ENCODE measurements around the gene WNT2. TPM values are rescaled to one million over a fixed set of nuclear protein-coding genes. Genes with fewer than 3 reads are reported as not detected.

The WNT2 gene
- total RNA-seq (1 to 10 TPM in 1 of 10 donors, under 1 TPM in 6, not detected in 3; 0.08 to 1.4 (median 0.17) TPM), polyA plus RNA-seq (under 1 TPM; 0.07 to 0.09 TPM)
- long read RNA-seq, donor 1, result 0 reads
- long read RNA-seq, donor 2, result 0 reads
- long read RNA-seq, donor 3, result 0 reads

- intact Hi-C loops (cut with DNase I), result no loop called here
Observed at GRCh38 chr7:117322741-117323304, at the start of gene WNT2. WNT2 (minus strand) TSS chr7:117323058; CDS start chr7:117322989, 69 bp downstream.

GRCh38 chr7:117372073-117372472 lies 49.2 kb upstream of the WNT2 start:
- intact Hi-C loops (cut with DNase I), result no loop called here
- Histone ChIP-seq H3K4me3 (no peak overlapping the region), H3K36me3 (no peaks in the 10 kb centered on the region), H3K4me1 (no peaks in the 10 kb centered on the region), H3K9me3 (no peaks in the 10 kb centered on the region), H3K27ac (no peak overlapping the region), H3K27me3 (peaks cover 0 to 4% (median 2%) of the 10 kb centered on the region in 7 donors)
- no peak for TF ChIP-seq CTCF (IDR thresholded peaks at IDR 0.05)
- no peak for ATAC-seq
- DNase-seq, result no peak
- 91 to 94% methylated on average over 1 of the region's 1 CpG for WGBS, 2 donors

More at GRCh38 chr7:117322741-117323304, at the start of gene WNT2:
- no peak for TF ChIP-seq CTCF (IDR thresholded peaks at IDR 0.05)
- Histone ChIP-seq H3K36me3 (no peaks in the 10 kb centered on the region), H3K27ac (no peak within 1 kb of the TSS), H3K27me3 (peaks cover 0 to 66% (median 53%) of the 10 kb centered on the region in 7 donors), H3K4me3 (peak within 1 kb of the TSS; percentile 18 to 53 (median 43)), H3K4me1 (peaks cover 4 to 27% (median 18%) of the 10 kb centered on the region in 9 donors), H3K9me3 (peaks cover 0 to 5% (median 0%) of the 10 kb centered on the region in 11 donors)
- ATAC-seq (no peak), DNase-seq (no peak)
- WGBS, 2 donors, result 1% methylated on average over 60 of the region's 60 CpGs

GRCh38 chr7:117364339-117365080 lies 41.7 kb upstream of the WNT2 start:
- Histone ChIP-seq H3K36me3 (no peaks in the 10 kb centered on the region), H3K4me3 (no peak overlapping the region), H3K4me1 (no peaks in the 10 kb centered on the region), H3K27ac (no peak overlapping the region), H3K27me3 (peaks cover 0 to 4% (median 4%) of the 10 kb centered on the region in 7 donors), H3K9me3 (no peaks in the 10 kb centered on the region)
- TF ChIP-seq CTCF (IDR thresholded peaks at IDR 0.05), result no peak
- DNase-seq (no peak), ATAC-seq (no peak)
- intact Hi-C loops (cut with DNase I), result no loop called here

GRCh38 chr7:117362294-117362888 lies 39.5 kb upstream of the WNT2 start:
- intact Hi-C loops (cut with DNase I), result no loop called here
- no peak for TF ChIP-seq CTCF (IDR thresholded peaks at IDR 0.05)
- no peak overlapping the region for H3K27ac ChIP-seq
- H3K36me3 ChIP-seq, result no peaks in the 10 kb centered on the region
- peaks cover 0 to 4% (median 0%) of the 10 kb centered on the region in 7 donors for H3K27me3 ChIP-seq
- no peaks in the 10 kb centered on the region for H3K4me1 ChIP-seq
- H3K9me3 ChIP-seq, result no peaks in the 10 kb centered on the region
- ATAC-seq (no peak), DNase-seq (no peak)
- no peak overlapping the region for H3K4me3 ChIP-seq

Data from heart right ventricle (tissue), 16 donors.